Right lobe of liver (tissue), 6 donors: ENCODE data around the gene TEX52. TPM values are rescaled to one million over a fixed set of nuclear protein-coding genes. Genes with fewer than 3 reads are reported as not detected.

Experiments
- ATAC-seq, 4 donors: fragments of 200-7000 bp; cut with Tn5 transposase; one replicate each; pipeline ENCODE4 v1.9.1; 2020; ENCODE audit warnings: mild to moderate bottlenecking in 4 of 4, moderate library complexity in 4 of 4
- DNase-seq, 3 donors: peaks; one replicate each; pipeline ENCODE4 v3.0.0-alpha.2; 2020
- H3K27ac ChIP-seq, 3 donors: fragments of 200-600 bp; one replicate each; pipeline ENCODE4 v1.8.0; 2022
- H3K27me3 ChIP-seq, 2 donors: fragments of 200-600 bp; one replicate each; pipeline ENCODE4 v1.8.0; 2022
- H3K36me3 ChIP-seq, 4 donors: fragments of 200-600 bp; sonication (generic) in 1 of 4; one replicate each; pipeline versions ENCODE4 v1.5.1 to v1.8.0; 2017 to 2022; ENCODE audit warnings: control low read depth in 1 of 4
- H3K4me1 ChIP-seq, 4 donors: fragments of 200-600 bp; sonication (generic) in 1 of 4; one replicate each; pipeline versions ENCODE4 v1.5.1 to v1.8.0; 2017 to 2022; ENCODE audit warnings: control low read depth in 1 of 4
- H3K4me3 ChIP-seq, 3 donors: fragments of 200-600 bp; one replicate each; pipeline ENCODE4 v1.8.0; 2022
- H3K9me3 ChIP-seq, 4 donors: fragments of 200-600 bp; sonication (generic) in 1 of 4; one replicate each; pipeline versions ENCODE4 v1.5.1 to v1.8.0; 2017 to 2022; ENCODE audit warnings: control low read depth in 1 of 4
- POLR2A ChIP-seq: fragments of 450-650 bp; IDR thresholded peaks from one replicate; pipeline ENCODE4 v1.6.1; 2017; ENCODE audit warnings: antibody characterized with exemption, mild to moderate bottlenecking
- WGBS: methylation state at CpG from one replicate; pipeline ENCODE4 v1.1.6; 2018; ENCODE audit warnings: low coverage, low lambda C conversion rate; ENCODE audit not compliant: insufficient coverage; ENCODE audit errors: missing lambda C conversion rate; 5-methylcytosine and 5-hydroxymethylcytosine counted together
- intact Hi-C, 2 donors: fragments of 100-400 bp; cut with DNase I; formaldehyde crosslinking; loops; one replicate each; pipeline versions ENCODE4 v1.11.2 to v1.14.1; 2022
- total RNA-seq, 6 experiments: library from RNA; depleted of rRNA in 2 of 6; stranded (reverse); fragments of >200 nt in 2 of 6; fragmentation: NEBNext Ultra II Directional in 3 of 6; extraction: Animal tissue kit (Norgen Biotek cat#: 25700) in 3 of 6; gene quantifications; one replicate each; pipeline versions ENCODE4 v1.1.0 to v1.2.4, GENCODE V29; 2016 to 2023
- TF ChIP-seq, protein P1 (sequence below), 4 donors: fragments of 200-600 bp in 3 of 4; fragments of 450-650 bp in 1 of 4; IDR thresholded peaks; one replicate each; pipeline versions ENCODE4 v1.5.1 to v1.8.0; 2016 to 2022; ENCODE audit warnings: antibody characterized with exemption in 4 of 4, mild to moderate bottlenecking in 2 of 4
- donor health status: DM: no; HTN: yes; CAD: no.
- donor health status: DM: no; HTN: no; CAD: no.
- donor health status: DM: no; HTN: no; CAD: no.
- donor health status: DM: no; HTN: yes; CAD: no.
- donor health status: DM: no; HTN: yes; CAD: no.

Gene TEX52
- total RNA-seq, 6 experiments from 2014 or later: not detected

- Histone ChIP-seq H3K27ac (no peak overlapping the region), H3K4me1 (peaks cover 0 to 5% (median 0%) of the 10 kb centered on the region in 4 donors), H3K9me3 (no peaks in the 10 kb centered on the region), H3K27me3 (no peaks in the 10 kb centered on the region), H3K4me3 (no peak overlapping the region), H3K36me3 (no peaks in the 10 kb centered on the region)
- intact Hi-C loops: no loop called here
- 39% methylated on average over 2 of the region's 2 CpGs for WGBS
- ATAC-seq (peak in 3 of 4 donors; percentile 38 to 76 (median 63)), DNase-seq (no peak)
- TF ChIP-seq, protein P1, sequence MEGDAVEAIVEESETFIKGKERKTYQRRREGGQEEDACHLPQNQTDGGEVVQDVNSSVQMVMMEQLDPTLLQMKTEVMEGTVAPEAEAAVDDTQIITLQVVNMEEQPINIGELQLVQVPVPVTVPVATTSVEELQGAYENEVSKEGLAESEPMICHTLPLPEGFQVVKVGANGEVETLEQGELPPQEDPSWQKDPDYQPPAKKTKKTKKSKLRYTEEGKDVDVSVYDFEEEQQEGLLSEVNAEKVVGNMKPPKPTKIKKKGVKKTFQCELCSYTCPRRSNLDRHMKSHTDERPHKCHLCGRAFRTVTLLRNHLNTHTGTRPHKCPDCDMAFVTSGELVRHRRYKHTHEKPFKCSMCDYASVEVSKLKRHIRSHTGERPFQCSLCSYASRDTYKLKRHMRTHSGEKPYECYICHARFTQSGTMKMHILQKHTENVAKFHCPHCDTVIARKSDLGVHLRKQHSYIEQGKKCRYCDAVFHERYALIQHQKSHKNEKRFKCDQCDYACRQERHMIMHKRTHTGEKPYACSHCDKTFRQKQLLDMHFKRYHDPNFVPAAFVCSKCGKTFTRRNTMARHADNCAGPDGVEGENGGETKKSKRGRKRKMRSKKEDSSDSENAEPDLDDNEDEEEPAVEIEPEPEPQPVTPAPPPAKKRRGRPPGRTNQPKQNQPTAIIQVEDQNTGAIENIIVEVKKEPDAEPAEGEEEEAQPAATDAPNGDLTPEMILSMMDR (IDR thresholded peaks at IDR 0.05): no peak
- no peak for TF ChIP-seq POLR2A
These were observed 28.0 kb upstream of the TEX52 start for GRCh38 chr12:2884810-2885209.

DNA sequence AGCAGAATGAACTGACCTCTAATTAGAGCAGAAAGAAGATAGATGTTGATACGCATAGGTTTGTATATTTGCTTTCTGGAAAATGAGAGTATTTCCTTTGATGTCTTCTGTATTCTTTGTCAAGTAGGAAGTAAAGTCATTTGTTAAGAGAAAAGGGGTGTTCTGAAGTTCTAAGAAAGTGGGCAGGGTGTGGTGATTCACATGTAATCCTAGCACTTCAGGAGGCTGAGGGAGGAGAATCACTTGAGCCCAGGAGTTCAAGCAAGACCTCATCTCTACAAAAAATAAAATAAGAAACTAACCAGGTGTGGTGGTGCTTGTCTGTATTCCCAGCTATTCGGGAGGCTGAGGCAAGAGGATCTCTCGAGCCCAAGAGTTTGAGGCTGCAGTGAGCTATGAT, 23.0 kb upstream of the TEX52 start:
- DNase-seq: no peak
- Histone ChIP-seq H3K27ac (no peak overlapping the region), H3K36me3 (no peaks in the 10 kb centered on the region), H3K27me3 (no peaks in the 10 kb centered on the region), H3K4me3 (no peak overlapping the region), H3K4me1 (peaks cover 0 to 17% (median 3%) of the 10 kb centered on the region in 4 donors), H3K9me3 (no peaks in the 10 kb centered on the region)
- ATAC-seq: no peak
- intact Hi-C loops: no loop called here
- WGBS: 100% methylated on average over 2 of the region's 3 CpGs
- TF ChIP-seq, protein P1 (IDR thresholded peaks at IDR 0.05): no peak

DNA sequence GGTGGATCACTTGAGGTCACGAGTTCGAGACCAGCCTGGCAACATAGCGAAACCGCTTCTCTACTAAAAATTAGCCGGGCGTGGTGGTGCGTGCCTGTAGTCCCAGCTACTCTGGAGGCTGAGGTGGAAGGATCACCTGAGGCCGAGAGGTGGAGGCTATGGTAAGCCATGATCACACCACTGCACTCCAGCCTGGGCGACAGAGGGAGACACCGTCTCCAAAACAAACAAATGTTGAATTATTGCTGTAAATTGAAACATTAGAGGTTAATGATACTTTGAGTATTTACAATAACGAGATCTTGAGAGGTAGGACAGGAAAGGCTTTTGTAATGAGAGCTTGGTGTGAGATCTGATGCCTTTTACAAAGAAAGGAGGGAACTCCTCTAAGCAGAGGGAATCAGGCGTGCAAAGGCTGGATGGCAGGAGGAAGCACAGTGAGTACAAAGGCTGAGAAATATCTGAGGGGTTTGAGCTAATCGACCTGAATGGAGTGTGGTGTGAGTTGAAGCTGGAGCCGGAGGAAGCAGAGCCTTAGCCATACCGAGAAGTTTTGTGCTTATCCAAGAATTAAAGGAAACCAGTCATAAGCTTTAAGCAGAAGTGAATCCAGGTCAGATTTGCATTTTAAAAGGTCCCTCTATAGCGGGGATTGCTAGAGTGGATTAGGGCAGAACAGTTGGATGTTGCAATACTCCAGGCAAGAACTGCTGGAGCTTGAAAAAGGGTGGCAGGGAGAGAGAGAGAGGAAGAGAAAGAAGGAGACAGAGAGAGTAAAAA, 21.3 kb upstream of the TEX52 start:
- TF ChIP-seq, protein P1 (IDR thresholded peaks at IDR 0.05): no peak
- no peak for TF ChIP-seq POLR2A
- peaks cover 0 to 13% (median 3%) of the 10 kb centered on the region in 4 donors for H3K4me1 ChIP-seq
- peak overlapping the region in 2 of 3 donors; percentile 83 to 97 for H3K27ac ChIP-seq
- ATAC-seq (peak; percentile 13 to 54 (median 40)), DNase-seq (peak in 1 of 3 donors; percentile 43)
- 24% methylated on average over 12 of the region's 16 CpGs for WGBS
- intact Hi-C loops: no loop called here
- H3K4me3 ChIP-seq: peak overlapping the region; percentile 72 to 98 (median 95)
- H3K36me3 ChIP-seq: no peaks in the 10 kb centered on the region
- no peaks in the 10 kb centered on the region for H3K27me3 ChIP-seq
- H3K9me3 ChIP-seq: no peaks in the 10 kb centered on the region

DNA sequence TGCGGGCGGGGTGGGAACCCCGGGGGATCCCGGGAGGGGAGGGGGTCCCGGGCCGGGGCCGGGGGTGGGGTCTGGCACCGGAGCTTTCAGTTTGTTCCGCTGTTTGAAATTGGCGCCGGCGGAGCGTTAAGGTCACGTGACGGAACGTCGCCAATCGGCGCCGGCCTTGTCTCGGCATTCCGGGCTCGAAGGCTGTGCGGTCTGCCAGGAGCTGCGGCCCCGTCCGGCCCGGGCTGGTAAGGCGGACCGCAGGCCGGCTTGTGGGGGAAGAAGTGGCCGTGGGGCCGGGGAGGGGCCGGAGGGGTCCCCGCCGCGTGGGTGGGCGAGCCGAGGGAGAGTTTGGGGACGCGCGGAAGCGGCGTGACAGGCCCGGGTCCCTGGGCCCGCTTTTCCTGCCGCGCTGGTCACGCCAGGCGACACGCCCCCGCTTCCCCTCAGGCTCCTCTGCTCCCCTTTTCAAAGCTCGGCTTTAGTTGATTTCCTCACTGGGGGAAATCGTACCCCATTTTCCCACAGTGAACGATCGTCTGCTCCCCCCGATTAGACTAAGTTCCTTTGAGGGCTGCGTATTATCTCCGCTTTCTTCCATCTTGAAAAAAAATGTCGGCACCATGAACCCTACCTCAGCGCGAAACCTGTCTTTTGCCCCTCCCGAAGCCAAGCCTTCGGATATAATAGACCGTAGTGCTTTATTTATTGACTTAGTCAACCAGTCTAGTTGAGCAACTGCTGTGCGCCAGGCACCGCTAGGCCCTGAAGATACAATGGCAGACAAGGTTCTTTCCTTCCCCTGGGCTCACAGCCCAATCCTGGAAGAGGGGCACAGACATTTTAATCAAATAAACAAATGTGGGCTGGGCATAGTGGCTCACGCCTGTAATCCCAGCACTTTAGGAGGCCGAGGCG, 20.5 kb upstream of the TEX52 start, which contains the start of the genes FOXM1 and RHNO1:
Gene FOXM1, minus strand, starts transcription at position 128 of the 906 bp plus-strand sequence. CDS start 2,696 bp downstream, outside the sequence.
Gene RHNO1, plus strand, starts transcription at position 177 of the 906 bp plus-strand sequence. CDS start 8,144 bp downstream, outside the sequence.
- peaks cover 0 to 13% (median 3%) of the 10 kb centered on the region in 4 donors for H3K4me1 ChIP-seq
- ATAC-seq (peak; percentile 88 to 95 (median 92)), DNase-seq (peak; percentile 92 to 94 (median 93))
- WGBS: 3% methylated on average over 23 of the region's 70 CpGs
- intact Hi-C loops: no loop called here
- peak within 1 kb of the TSS; percentile 65 to 97 (median 83) for H3K27ac ChIP-seq
- TF ChIP-seq, protein P1 (IDR thresholded peaks at IDR 0.05): peak in 2 of 4 donors; percentile 17 to 28
- peak; percentile 40 for TF ChIP-seq POLR2A
- peak within 1 kb of the TSS; percentile 72 to 98 (median 95) for H3K4me3 ChIP-seq
- H3K27me3 ChIP-seq: no peaks in the 10 kb centered on the region
- no peaks in the 10 kb centered on the region for H3K36me3 ChIP-seq
- H3K9me3 ChIP-seq: no peaks in the 10 kb centered on the region
